Esophagus squamous epithelium (tissue), 4 donors: ENCODE data around the gene GRIK3.

Experiments used
- POLR2A ChIP-seq, 4 donors: fragments of 450-650 bp; IDR thresholded peaks; one replicate each; pipeline ENCODE4 v1.6.1; 2017; ENCODE audit warnings: antibody characterized with exemption in 4 of 4, mild to moderate bottlenecking in 4 of 4, moderate library complexity in 3 of 4
- TF ChIP-seq, protein P1 (sequence below), 6 experiments: fragments of 450-650 bp in 4 of 6; fragments of 200-600 bp in 2 of 6; sonication (generic) in 2 of 6; IDR thresholded peaks; one replicate each; pipeline ENCODE4 v1.5.1; 2016 to 2019; ENCODE audit warnings: antibody characterized with exemption in 6 of 6, mild to moderate bottlenecking in 4 of 6, moderate library complexity in 4 of 6

- TF ChIP-seq, protein P1, sequence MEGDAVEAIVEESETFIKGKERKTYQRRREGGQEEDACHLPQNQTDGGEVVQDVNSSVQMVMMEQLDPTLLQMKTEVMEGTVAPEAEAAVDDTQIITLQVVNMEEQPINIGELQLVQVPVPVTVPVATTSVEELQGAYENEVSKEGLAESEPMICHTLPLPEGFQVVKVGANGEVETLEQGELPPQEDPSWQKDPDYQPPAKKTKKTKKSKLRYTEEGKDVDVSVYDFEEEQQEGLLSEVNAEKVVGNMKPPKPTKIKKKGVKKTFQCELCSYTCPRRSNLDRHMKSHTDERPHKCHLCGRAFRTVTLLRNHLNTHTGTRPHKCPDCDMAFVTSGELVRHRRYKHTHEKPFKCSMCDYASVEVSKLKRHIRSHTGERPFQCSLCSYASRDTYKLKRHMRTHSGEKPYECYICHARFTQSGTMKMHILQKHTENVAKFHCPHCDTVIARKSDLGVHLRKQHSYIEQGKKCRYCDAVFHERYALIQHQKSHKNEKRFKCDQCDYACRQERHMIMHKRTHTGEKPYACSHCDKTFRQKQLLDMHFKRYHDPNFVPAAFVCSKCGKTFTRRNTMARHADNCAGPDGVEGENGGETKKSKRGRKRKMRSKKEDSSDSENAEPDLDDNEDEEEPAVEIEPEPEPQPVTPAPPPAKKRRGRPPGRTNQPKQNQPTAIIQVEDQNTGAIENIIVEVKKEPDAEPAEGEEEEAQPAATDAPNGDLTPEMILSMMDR (IDR thresholded peaks at IDR 0.05), result no peak
- TF ChIP-seq POLR2A (IDR thresholded peaks at IDR 0.05), result no peak
These were observed 273.2 kb downstream of the GRIK3 start for GRCh38 chr1:36761113-36761512.
